ENCODE measurements around the gene MICAL3.

DNA sequence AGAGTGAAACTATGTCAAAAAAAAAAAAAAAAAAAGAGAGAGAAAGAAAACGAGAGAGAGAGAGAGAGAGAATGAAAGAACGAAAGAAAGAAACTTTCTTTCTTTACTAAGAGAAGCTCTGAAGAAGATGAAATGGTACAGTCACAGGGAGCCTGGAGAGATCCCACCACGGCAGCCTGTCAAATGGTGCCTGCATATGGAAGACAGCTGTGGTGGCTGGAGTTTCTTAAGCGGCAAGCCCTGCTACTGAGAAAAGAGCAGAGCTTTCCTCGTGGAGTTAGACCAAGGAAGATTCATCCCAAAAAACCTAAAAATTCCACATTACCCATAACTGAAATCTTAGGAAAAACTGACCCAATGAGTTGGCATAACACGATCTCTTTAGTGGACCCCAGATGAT lies 66.7 kb downstream of the MICAL3 start:
- TF ChIP-seq, protein P1, sequence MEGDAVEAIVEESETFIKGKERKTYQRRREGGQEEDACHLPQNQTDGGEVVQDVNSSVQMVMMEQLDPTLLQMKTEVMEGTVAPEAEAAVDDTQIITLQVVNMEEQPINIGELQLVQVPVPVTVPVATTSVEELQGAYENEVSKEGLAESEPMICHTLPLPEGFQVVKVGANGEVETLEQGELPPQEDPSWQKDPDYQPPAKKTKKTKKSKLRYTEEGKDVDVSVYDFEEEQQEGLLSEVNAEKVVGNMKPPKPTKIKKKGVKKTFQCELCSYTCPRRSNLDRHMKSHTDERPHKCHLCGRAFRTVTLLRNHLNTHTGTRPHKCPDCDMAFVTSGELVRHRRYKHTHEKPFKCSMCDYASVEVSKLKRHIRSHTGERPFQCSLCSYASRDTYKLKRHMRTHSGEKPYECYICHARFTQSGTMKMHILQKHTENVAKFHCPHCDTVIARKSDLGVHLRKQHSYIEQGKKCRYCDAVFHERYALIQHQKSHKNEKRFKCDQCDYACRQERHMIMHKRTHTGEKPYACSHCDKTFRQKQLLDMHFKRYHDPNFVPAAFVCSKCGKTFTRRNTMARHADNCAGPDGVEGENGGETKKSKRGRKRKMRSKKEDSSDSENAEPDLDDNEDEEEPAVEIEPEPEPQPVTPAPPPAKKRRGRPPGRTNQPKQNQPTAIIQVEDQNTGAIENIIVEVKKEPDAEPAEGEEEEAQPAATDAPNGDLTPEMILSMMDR (conservative IDR thresholded peaks at IDR 0.05; ENCODE audit: low read depth, low read length) = no peak
- TF ChIP-seq EZH2 (IDR thresholded peaks at IDR 0.05; ENCODE audit: low read length, unreplicated experiment) = no peak
- TF ChIP-seq EZH2phosphoT487 (IDR thresholded peaks at IDR 0.05; ENCODE audit: borderline replicate concordance, low read length) = no peak
